Measurements from ENCODE around the gene LDHA. TPM values are rescaled to one million over a fixed set of nuclear protein-coding genes. Genes with fewer than 3 reads are reported as not detected.
A peak's percentile ranks its signal among the peaks of the same experiment; 100 is the strongest.

LDHA gene
- total and polyA plus RNA-seq, 2 of the 13 experiments (the other 11 are each of a cell fraction or from before 2014, with no cell fraction given): 805 to 1,547 TPM

DNA sequence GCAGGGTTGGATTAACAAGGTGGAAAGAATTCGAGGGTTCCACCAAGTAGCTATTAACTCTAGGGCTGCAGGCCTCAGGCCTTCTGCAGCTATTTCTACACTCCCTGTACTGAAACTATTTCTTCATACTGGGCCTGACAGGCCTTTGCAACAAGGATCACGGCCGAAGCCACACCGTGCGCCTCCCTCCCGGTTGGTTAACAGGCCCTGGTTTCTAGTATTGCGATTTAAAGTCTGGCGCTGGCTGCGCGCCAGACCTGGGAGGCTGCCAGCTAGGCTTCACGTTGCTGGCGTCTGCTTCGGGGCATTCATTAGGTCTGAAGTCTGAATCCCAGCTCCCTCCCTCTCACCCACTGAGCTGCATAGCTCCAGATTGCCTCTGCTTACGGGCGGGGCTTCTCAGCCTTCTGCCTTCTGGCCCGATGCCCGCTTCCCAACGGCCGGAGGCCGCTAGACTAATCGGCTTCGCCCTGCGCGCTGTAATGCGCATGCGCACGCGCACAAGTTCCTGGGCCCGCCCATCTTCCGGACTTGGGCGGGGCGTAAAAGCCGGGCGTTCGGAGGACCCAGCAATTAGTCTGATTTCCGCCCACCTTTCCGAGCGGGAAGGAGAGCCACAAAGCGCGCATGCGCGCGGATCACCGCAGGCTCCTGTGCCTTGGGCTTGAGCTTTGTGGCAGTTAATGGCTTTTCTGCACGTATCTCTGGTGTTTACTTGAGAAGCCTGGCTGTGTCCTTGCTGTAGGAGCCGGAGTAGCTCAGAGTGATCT is 1.6 kb downstream of the LDHA start (continued):
- TF ChIP-seq, protein P1, sequence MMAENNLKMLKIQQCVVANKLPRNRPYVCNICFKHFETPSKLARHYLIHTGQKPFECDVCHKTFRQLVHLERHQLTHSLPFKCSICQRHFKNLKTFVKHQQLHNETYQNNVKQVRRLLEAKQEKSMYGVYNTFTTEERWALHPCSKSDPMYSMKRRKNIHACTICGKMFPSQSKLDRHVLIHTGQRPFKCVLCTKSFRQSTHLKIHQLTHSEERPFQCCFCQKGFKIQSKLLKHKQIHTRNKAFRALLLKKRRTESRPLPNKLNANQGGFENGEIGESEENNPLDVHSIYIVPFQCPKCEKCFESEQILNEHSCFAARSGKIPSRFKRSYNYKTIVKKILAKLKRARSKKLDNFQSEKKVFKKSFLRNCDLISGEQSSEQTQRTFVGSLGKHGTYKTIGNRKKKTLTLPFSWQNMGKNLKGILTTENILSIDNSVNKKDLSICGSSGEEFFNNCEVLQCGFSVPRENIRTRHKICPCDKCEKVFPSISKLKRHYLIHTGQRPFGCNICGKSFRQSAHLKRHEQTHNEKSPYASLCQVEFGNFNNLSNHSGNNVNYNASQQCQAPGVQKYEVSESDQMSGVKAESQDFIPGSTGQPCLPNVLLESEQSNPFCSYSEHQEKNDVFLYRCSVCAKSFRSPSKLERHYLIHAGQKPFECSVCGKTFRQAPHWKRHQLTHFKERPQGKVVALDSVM (CRISPR knock-in tag; IDR thresholded peaks at IDR 0.05): peak; percentile 60; the same call in 1 of the 2 replicates
- peak; percentile 70; the same call in 1 of the 2 replicates for TF ChIP-seq MTA1 (CRISPR knock-in tag; IDR thresholded peaks at IDR 0.05; ENCODE audit: borderline replicate concordance)
- TF ChIP-seq, protein P2, sequence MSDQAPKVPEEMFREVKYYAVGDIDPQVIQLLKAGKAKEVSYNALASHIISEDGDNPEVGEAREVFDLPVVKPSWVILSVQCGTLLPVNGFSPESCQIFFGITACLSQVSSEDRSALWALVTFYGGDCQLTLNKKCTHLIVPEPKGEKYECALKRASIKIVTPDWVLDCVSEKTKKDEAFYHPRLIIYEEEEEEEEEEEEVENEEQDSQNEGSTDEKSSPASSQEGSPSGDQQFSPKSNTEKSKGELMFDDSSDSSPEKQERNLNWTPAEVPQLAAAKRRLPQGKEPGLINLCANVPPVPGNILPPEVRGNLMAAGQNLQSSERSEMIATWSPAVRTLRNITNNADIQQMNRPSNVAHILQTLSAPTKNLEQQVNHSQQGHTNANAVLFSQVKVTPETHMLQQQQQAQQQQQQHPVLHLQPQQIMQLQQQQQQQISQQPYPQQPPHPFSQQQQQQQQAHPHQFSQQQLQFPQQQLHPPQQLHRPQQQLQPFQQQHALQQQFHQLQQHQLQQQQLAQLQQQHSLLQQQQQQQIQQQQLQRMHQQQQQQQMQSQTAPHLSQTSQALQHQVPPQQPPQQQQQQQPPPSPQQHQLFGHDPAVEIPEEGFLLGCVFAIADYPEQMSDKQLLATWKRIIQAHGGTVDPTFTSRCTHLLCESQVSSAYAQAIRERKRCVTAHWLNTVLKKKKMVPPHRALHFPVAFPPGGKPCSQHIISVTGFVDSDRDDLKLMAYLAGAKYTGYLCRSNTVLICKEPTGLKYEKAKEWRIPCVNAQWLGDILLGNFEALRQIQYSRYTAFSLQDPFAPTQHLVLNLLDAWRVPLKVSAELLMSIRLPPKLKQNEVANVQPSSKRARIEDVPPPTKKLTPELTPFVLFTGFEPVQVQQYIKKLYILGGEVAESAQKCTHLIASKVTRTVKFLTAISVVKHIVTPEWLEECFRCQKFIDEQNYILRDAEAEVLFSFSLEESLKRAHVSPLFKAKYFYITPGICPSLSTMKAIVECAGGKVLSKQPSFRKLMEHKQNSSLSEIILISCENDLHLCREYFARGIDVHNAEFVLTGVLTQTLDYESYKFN (CRISPR knock-in tag; conservative IDR thresholded peaks at IDR 0.05): peak; percentile 38; the same call in 1 of the 2 replicates
- TF ChIP-seq MIER2 (CRISPR knock-in tag; IDR thresholded peaks at IDR 0.05): peak; percentile 51; the same call in 1 of the 2 replicates
- 0 out of 2 replicates have a peak, but pooled peaks have one; percentile 65 for TF ChIP-seq PAF1 (CRISPR knock-in tag; IDR thresholded peaks at IDR 0.05)
- peak; percentile 93 for TF ChIP-seq ZNF816 (CRISPR knock-in tag; IDR thresholded peaks at IDR 0.05; ENCODE audit: borderline replicate concordance)
- TF ChIP-seq KDM2A (CRISPR knock-in tag; IDR thresholded peaks at IDR 0.05; ENCODE audit: borderline replicate concordance, low read depth): 0 out of 2 replicates have a peak, but pooled peaks have one; percentile 27
- peak; percentile 75 to 90 for TF ChIP-seq POLR2A (IDR thresholded peaks at IDR 0.05; ENCODE audit: insufficient read depth in 1 of 2, low read depth in 2 of 2, low read length in 2 of 2)
- TF ChIP-seq KDM3A (CRISPR knock-in tag; IDR thresholded peaks at IDR 0.05; ENCODE audit: low read depth): peak; percentile 63; the same call in 1 of the 2 replicates
- TF ChIP-seq ZNF350 (CRISPR knock-in tag; IDR thresholded peaks at IDR 0.05; ENCODE audit: borderline replicate concordance, low read depth): peak; percentile 80; the same call in 1 of the 2 replicates
- peak; percentile 55; the same call in 1 of the 2 replicates for TF ChIP-seq HNRNPL (IDR thresholded peaks at IDR 0.05; ENCODE audit: low read depth, low read length)
- 0 out of 2 replicates have a peak, but pooled peaks have one; percentile 53 for TF ChIP-seq HNF4G (IDR thresholded peaks at IDR 0.05; ENCODE audit: borderline replicate concordance, low read depth, low read length)
- TF ChIP-seq HNF4G (CRISPR knock-in tag; IDR thresholded peaks at IDR 0.05; ENCODE audit: borderline replicate concordance, low read depth): no peak
- TF ChIP-seq, protein P3, sequence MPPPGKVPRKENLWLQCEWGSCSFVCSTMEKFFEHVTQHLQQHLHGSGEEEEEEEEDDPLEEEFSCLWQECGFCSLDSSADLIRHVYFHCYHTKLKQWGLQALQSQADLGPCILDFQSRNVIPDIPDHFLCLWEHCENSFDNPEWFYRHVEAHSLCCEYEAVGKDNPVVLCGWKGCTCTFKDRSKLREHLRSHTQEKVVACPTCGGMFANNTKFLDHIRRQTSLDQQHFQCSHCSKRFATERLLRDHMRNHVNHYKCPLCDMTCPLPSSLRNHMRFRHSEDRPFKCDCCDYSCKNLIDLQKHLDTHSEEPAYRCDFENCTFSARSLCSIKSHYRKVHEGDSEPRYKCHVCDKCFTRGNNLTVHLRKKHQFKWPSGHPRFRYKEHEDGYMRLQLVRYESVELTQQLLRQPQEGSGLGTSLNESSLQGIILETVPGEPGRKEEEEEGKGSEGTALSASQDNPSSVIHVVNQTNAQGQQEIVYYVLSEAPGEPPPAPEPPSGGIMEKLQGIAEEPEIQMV (CRISPR knock-in tag; IDR thresholded peaks at IDR 0.05; ENCODE audit: low read depth): 0 out of 2 replicates have a peak, but pooled peaks have one; percentile 48
- peak; percentile 48; the same call in 1 of the 2 replicates for TF ChIP-seq ZNF317 (CRISPR knock-in tag; IDR thresholded peaks at IDR 0.05)
- TF ChIP-seq, protein P4, sequence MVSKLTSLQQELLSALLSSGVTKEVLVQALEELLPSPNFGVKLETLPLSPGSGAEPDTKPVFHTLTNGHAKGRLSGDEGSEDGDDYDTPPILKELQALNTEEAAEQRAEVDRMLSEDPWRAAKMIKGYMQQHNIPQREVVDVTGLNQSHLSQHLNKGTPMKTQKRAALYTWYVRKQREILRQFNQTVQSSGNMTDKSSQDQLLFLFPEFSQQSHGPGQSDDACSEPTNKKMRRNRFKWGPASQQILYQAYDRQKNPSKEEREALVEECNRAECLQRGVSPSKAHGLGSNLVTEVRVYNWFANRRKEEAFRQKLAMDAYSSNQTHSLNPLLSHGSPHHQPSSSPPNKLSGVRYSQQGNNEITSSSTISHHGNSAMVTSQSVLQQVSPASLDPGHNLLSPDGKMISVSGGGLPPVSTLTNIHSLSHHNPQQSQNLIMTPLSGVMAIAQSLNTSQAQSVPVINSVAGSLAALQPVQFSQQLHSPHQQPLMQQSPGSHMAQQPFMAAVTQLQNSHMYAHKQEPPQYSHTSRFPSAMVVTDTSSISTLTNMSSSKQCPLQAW (CRISPR knock-in tag; IDR thresholded peaks at IDR 0.05): peak; percentile 56; the same call in 1 of the 2 replicates
- TF ChIP-seq IKZF4 (CRISPR knock-in tag; IDR thresholded peaks at IDR 0.05; ENCODE audit: borderline replicate concordance, low read depth, not compliant biosample characterization): peak; percentile 53
- TF ChIP-seq RFX5 (IDR thresholded peaks at IDR 0.05; ENCODE audit: low read depth, low read length): 0 out of 2 replicates have a peak, but pooled peaks have one; percentile 17
